ENCODE data around the gene SPATA3. TPM values are rescaled to one million over a fixed set of nuclear protein-coding genes. Genes with fewer than 3 reads are reported as not detected.

SPATA3 gene
- total RNA-seq, 2 donors from 2014 or later, result not detected

- TF ChIP-seq POLR2A (IDR thresholded peaks at IDR 0.05), result no peak
- TF ChIP-seq, protein P1, sequence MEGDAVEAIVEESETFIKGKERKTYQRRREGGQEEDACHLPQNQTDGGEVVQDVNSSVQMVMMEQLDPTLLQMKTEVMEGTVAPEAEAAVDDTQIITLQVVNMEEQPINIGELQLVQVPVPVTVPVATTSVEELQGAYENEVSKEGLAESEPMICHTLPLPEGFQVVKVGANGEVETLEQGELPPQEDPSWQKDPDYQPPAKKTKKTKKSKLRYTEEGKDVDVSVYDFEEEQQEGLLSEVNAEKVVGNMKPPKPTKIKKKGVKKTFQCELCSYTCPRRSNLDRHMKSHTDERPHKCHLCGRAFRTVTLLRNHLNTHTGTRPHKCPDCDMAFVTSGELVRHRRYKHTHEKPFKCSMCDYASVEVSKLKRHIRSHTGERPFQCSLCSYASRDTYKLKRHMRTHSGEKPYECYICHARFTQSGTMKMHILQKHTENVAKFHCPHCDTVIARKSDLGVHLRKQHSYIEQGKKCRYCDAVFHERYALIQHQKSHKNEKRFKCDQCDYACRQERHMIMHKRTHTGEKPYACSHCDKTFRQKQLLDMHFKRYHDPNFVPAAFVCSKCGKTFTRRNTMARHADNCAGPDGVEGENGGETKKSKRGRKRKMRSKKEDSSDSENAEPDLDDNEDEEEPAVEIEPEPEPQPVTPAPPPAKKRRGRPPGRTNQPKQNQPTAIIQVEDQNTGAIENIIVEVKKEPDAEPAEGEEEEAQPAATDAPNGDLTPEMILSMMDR (IDR thresholded peaks at IDR 0.05), result no peak
These were observed 33.0 kb downstream of the SPATA3 start for GRCh38 chr2:231028889-231029288.

DNA sequence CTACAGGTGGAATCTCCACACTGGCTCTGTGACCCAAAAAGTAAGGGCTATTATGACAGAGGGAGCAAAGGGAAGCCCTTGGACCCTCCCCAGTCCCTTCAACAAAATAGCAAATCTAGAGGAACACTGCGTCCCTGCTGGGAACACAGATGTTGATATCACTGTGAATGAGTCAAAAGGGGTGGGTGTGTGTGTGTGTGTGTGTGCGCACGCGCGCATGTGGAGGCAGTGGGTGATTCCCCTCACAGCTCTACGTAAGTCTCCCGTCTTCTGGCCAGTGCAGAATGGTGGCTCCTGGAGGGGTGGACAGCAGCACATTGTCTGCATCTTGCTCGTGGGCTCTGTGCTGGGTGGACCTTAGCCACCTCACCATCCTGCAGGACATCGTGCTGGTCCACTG, 33.6 kb downstream of the SPATA3 start:
- intact Hi-C loops (cut with DNase I), result no loop called here
- TF ChIP-seq POLR2A (IDR thresholded peaks at IDR 0.05), result no peak
- TF ChIP-seq, protein P1 (IDR thresholded peaks at IDR 0.05), result no peak

More at GRCh38 chr2:231028889-231029288, 33.0 kb downstream of the SPATA3 start:
- Histone ChIP-seq H3K27ac (no peak overlapping the region), H3K36me3 (replicated peaks in 1 of 2; ENCODE audit: insufficient read depth in 1 of 2, low read depth in 2 of 2) (no peaks in the 10 kb centered on the region), H3K4me3 (no peak overlapping the region), H3K27me3 (no peaks in the 10 kb centered on the region), H3K4me1 (peaks cover 12% of the 10 kb centered on the region), H3K9me3 (no peaks in the 10 kb centered on the region)
- DNase-seq, result no peak
- no peak for ATAC-seq
- intact Hi-C loops (cut with DNase I), result no loop called here

GRCh38 chr2:231030725-231031124, 34.8 kb downstream of the SPATA3 start:
- Histone ChIP-seq H3K4me1 (peaks cover 24% of the 10 kb centered on the region), H3K9me3 (no peaks in the 10 kb centered on the region), H3K27me3 (no peaks in the 10 kb centered on the region), H3K36me3 (replicated peaks in 1 of 2; ENCODE audit: insufficient read depth in 1 of 2, low read depth in 2 of 2) (no peaks in the 10 kb centered on the region), H3K27ac (no peak overlapping the region), H3K4me3 (no peak overlapping the region)
- intact Hi-C loops (cut with DNase I), result no loop called here
- WGBS, 2 donors, result 72 to 73% methylated on average over 3 of the region's 3 CpGs
- ATAC-seq (no peak), DNase-seq (no peak)
- TF ChIP-seq POLR2A (IDR thresholded peaks at IDR 0.05), result no peak
- TF ChIP-seq, protein P1 (IDR thresholded peaks at IDR 0.05), result no peak

More for the DNA sequence above, 33.6 kb downstream of the SPATA3 start:
- Histone ChIP-seq H3K4me1 (peaks cover 19% of the 10 kb centered on the region), H3K36me3 (replicated peaks in 1 of 2; ENCODE audit: insufficient read depth in 1 of 2, low read depth in 2 of 2) (no peaks in the 10 kb centered on the region), H3K27me3 (no peaks in the 10 kb centered on the region), H3K27ac (no peak overlapping the region), H3K9me3 (no peaks in the 10 kb centered on the region), H3K4me3 (no peak overlapping the region)
- DNase-seq (no peak), ATAC-seq (no peak)
- 81 to 83% methylated on average over 9 of the region's 9 CpGs for WGBS, 2 donors

GRCh38 chr2:231032575-231033140, 36.7 kb downstream of the SPATA3 start:
- ATAC-seq (no peak), DNase-seq (no peak)
- Histone ChIP-seq H3K4me3 (no peak overlapping the region), H3K9me3 (no peaks in the 10 kb centered on the region), H3K27me3 (no peaks in the 10 kb centered on the region), H3K4me1 (peaks cover 24% of the 10 kb centered on the region), H3K27ac (no peak overlapping the region), H3K36me3 (replicated peaks in 1 of 2; ENCODE audit: insufficient read depth in 1 of 2, low read depth in 2 of 2) (no peaks in the 10 kb centered on the region)
- no peak for TF ChIP-seq POLR2A (IDR thresholded peaks at IDR 0.05)
- TF ChIP-seq, protein P1 (IDR thresholded peaks at IDR 0.05), result no peak
- WGBS, 2 donors, result 58 to 75% methylated on average over 4 to 5 of the region's 5 CpGs
- intact Hi-C loops (cut with DNase I), result no loop called here
